Liver (tissue), 9 donors: Measurements from ENCODE around the gene ERGIC1. TPM values are rescaled to one million over a fixed set of nuclear protein-coding genes. Genes with fewer than 3 reads are reported as not detected.

Experiments
- DNase-seq: peaks from one replicate; pipeline ENCODE4 v3.0.0-alpha.2; 2017; ENCODE audit warnings: low spot score
- H3K27ac ChIP-seq, 2 donors: one replicate each; pipeline ENCODE4 v1.7.0; 2013; ENCODE audit warnings: inconsistent platforms in 2 of 2, low read length in 2 of 2, control low read depth in 1 of 2, low read depth in 1 of 2, mild to moderate bottlenecking in 1 of 2
- H3K27me3 ChIP-seq, 4 donors: one replicate each; pipeline versions ENCODE4 v1.6.1 to v1.7.0; 2013; ENCODE audit warnings: low read length in 3 of 4, inconsistent platforms in 1 of 4, mild to moderate bottlenecking in 1 of 4, moderate library complexity in 1 of 4; ENCODE audit not compliant: control insufficient read depth in 4 of 4, insufficient read depth in 4 of 4
- H3K36me3 ChIP-seq, 4 donors: one replicate each; pipeline versions ENCODE4 v1.6.1 to v1.7.0; 2013; ENCODE audit warnings: low read length in 3 of 4, mild to moderate bottlenecking in 3 of 4, low read depth in 1 of 4, moderate library complexity in 1 of 4; ENCODE audit not compliant: control insufficient read depth in 4 of 4, insufficient read depth in 3 of 4
- H3K4me1 ChIP-seq, 4 donors: one replicate each; pipeline versions ENCODE4 v1.6.1 to v1.7.0; 2013; ENCODE audit warnings: low read length in 3 of 4, mild to moderate bottlenecking in 3 of 4, moderate library complexity in 1 of 4; ENCODE audit not compliant: control insufficient read depth in 4 of 4, insufficient read depth in 4 of 4
- H3K4me3 ChIP-seq, 3 donors: one replicate each; pipeline versions ENCODE4 v1.6.1 to v1.7.0; 2013; ENCODE audit warnings: low read length in 3 of 3, control low read depth in 1 of 3, low read depth in 1 of 3, mild to moderate bottlenecking in 1 of 3
- H3K9ac ChIP-seq, 2 donors: one replicate each; pipeline ENCODE4 v1.7.0; 2013; ENCODE audit warnings: low read length in 2 of 2, mild to moderate bottlenecking in 2 of 2, moderate library complexity in 2 of 2, control low read depth in 1 of 2, low read depth in 1 of 2
- H3K9me3 ChIP-seq, 4 donors: one replicate each; pipeline versions ENCODE4 v1.6.1 to v1.7.0; 2013; ENCODE audit warnings: low read length in 3 of 4; ENCODE audit not compliant: control insufficient read depth in 4 of 4
- FOXA1 ChIP-seq: IDR thresholded peaks from 2 replicates; pipeline ENCODE4 v1.6.1; 2016; ENCODE audit warnings: antibody characterized with exemption
- FOXA2 ChIP-seq: IDR thresholded peaks from 2 replicates; pipeline ENCODE4 v1.6.1; 2016; ENCODE audit warnings: antibody characterized with exemption
- HNF4A ChIP-seq, 2 donors: conservative IDR thresholded peaks; 2 replicates each; pipeline ENCODE4 v1.6.1; 2016; ENCODE audit warnings: antibody characterized with exemption in 2 of 2, mild to moderate bottlenecking in 2 of 2
- MAX ChIP-seq: IDR thresholded peaks from 2 replicates; pipeline ENCODE4 v1.6.1; 2016; ENCODE audit warnings: antibody characterized with exemption
- RAD21 ChIP-seq, 2 donors: IDR thresholded peaks; 2 replicates each; pipeline ENCODE4 v1.6.1; 2016; ENCODE audit warnings: antibody characterized with exemption in 2 of 2, mild to moderate bottlenecking in 2 of 2
- REST ChIP-seq: IDR thresholded peaks from 2 replicates; pipeline ENCODE4 v1.6.1; 2016; ENCODE audit warnings: antibody characterized with exemption, mild to moderate bottlenecking
- YY1 ChIP-seq: IDR thresholded peaks from 2 replicates; pipeline ENCODE4 v1.6.1; 2016; ENCODE audit warnings: antibody characterized with exemption, mild to moderate bottlenecking
- ZBTB33 ChIP-seq: IDR thresholded peaks from 2 replicates; pipeline ENCODE4 v1.6.1; 2016; ENCODE audit warnings: antibody characterized with exemption
- WGBS: extraction: QIAGEN DNeasy Blood & Tissue Kit; methylation state at CpG from one replicate; pipeline ENCODE4 v1.1.7; 2013; 5-methylcytosine and 5-hydroxymethylcytosine counted together
- polyA plus RNA-seq, 2 donors: library from polyadenylated mRNA; stranded (reverse) in 1 of 2; unstranded in 1 of 2; fragments of 200-250 nt in 1 of 2; fragments of >200 nt in 1 of 2; fragmentation: Nextera tagmentation in 1 of 2; extraction: Ambion mirVana in 1 of 2; gene quantifications; one replicate each; pipeline versions ENCODE4 v1.2.1 to v1.2.3, GENCODE V29; 2013 to 2015
- total RNA-seq, 2 donors: library from RNA; depleted of rRNA; stranded (reverse); fragments of >200 nt; gene quantifications; one replicate each; pipeline ENCODE4 v1.2.3, GENCODE V29; 2014
- TF ChIP-seq, protein P1 (sequence below): fragments of 150-350 bp; IDR thresholded peaks from 2 replicates; pipeline ENCODE4 v1.5.1; 2017; ENCODE audit warnings: improper control_type of control experiment, low read depth, low read length; ENCODE audit not compliant: missing input control
- donor health status: healthy.
- donor health status: healthy.
- donor health status: healthy.
- donor health status: healthy.
- donor health status: healthy.

Gene ERGIC1
- total and polyA plus RNA-seq, 4 donors, result 45.4 to 155 (median 101) TPM

GRCh38 chr5:172819569-172819968, 14.5 kb upstream of the ERGIC1 start:
- no peaks in the 10 kb centered on the region for H3K27me3 ChIP-seq
- peak; percentile 28 to 38 for TF ChIP-seq HNF4A (conservative IDR thresholded peaks at IDR 0.05)
- TF ChIP-seq MAX, result no peak
- H3K9me3 ChIP-seq, result no peaks in the 10 kb centered on the region
- no peak overlapping the region for H3K9ac ChIP-seq
- DNase-seq, result no peak
- H3K27ac ChIP-seq, result no peak overlapping the region
- H3K4me3 ChIP-seq, result no peak overlapping the region
- WGBS, result 90% methylated on average over 3 of the region's 3 CpGs
- H3K36me3 ChIP-seq, result no peaks in the 10 kb centered on the region
- peaks cover 0 to 4% (median 2%) of the 10 kb centered on the region in 4 donors for H3K4me1 ChIP-seq

- no peak for DNase-seq
- no peak overlapping the region for H3K9ac ChIP-seq
- whole genome bisulfite sequencing, result 60% methylated on average over 16 of the region's 16 CpGs
- H3K9me3 ChIP-seq, result no peaks in the 10 kb centered on the region
- no peaks in the 10 kb centered on the region for H3K27me3 ChIP-seq
- TF ChIP-seq YY1 (no peak), FOXA1 (no peak), FOXA2 (no peak), MAX (no peak), RAD21 (IDR thresholded peaks at IDR 0.05) (no peak), REST (no peak)
- TF ChIP-seq, protein P1, sequence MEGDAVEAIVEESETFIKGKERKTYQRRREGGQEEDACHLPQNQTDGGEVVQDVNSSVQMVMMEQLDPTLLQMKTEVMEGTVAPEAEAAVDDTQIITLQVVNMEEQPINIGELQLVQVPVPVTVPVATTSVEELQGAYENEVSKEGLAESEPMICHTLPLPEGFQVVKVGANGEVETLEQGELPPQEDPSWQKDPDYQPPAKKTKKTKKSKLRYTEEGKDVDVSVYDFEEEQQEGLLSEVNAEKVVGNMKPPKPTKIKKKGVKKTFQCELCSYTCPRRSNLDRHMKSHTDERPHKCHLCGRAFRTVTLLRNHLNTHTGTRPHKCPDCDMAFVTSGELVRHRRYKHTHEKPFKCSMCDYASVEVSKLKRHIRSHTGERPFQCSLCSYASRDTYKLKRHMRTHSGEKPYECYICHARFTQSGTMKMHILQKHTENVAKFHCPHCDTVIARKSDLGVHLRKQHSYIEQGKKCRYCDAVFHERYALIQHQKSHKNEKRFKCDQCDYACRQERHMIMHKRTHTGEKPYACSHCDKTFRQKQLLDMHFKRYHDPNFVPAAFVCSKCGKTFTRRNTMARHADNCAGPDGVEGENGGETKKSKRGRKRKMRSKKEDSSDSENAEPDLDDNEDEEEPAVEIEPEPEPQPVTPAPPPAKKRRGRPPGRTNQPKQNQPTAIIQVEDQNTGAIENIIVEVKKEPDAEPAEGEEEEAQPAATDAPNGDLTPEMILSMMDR, result no peak
- peaks cover 0 to 4% (median 2%) of the 10 kb centered on the region in 4 donors for H3K4me1 ChIP-seq
- H3K27ac ChIP-seq, result no peak overlapping the region
- no peaks in the 10 kb centered on the region for H3K36me3 ChIP-seq
- H3K4me3 ChIP-seq, result no peak overlapping the region
These were observed 13.8 kb upstream of the ERGIC1 start for GRCh38 chr5:172820046-172820767.

DNA sequence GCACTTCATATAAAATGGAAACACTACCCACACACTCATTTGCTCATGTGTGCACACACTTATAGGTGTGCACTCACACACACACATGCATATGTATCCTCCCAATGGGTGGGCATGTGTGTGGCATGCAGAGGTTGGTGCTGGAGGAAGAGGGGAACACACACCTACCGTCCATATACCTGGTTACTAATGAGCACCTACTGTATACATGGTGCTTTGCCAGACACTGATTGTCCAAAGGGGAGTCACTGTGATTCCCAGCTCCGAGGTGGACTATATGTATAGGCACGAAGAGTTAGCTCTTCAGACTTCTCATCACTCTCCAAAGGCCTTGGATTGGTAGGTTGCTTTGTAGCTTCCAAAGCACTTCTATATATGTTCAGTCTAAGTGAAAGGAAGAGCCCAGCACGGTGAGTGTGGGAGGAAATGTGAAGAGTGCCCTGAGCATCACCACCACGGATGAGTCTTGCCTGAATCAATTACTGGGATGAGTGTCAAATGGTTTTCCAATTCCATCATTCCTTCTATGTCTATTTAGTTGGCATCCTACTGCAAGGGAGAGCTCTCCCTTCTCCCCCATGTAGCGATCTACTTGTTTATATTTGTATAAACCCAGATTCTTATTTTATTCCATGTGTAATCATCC, 12.6 kb upstream of the ERGIC1 start:
- DNase-seq, result no peak
- no peak overlapping the region for H3K9ac ChIP-seq

More for the DNA sequence above, 12.6 kb upstream of the ERGIC1 start:
- Histone ChIP-seq H3K4me1 (peaks cover 0 to 4% (median 2%) of the 10 kb centered on the region in 4 donors), H3K9me3 (peaks cover 0 to 2% (median 0%) of the 10 kb centered on the region in 4 donors), H3K36me3 (no peaks in the 10 kb centered on the region), H3K27me3 (no peaks in the 10 kb centered on the region), H3K4me3 (no peak overlapping the region), H3K27ac (no peak overlapping the region)
- TF ChIP-seq ZBTB33, result no peak
- WGBS, result 79% methylated on average over 6 of the region's 6 CpGs
